H1 (cell line): ENCODE measurements around the gene TEKTIP1. TPM values are rescaled to one million over a fixed set of nuclear protein-coding genes. Genes with fewer than 3 reads are reported as not detected.

ENCODE experiments used
- NRF1 ChIP-seq: IDR thresholded peaks from 2 replicates; pipeline ENCODE4 v1.6.1; 2011; ENCODE audit warnings: mild to moderate bottlenecking, low read depth, low read length, improper control_type of control experiment
- POLR2AphosphoS5 ChIP-seq: IDR thresholded peaks from 2 replicates; pipeline ENCODE4 v1.6.1; 2011; ENCODE audit warnings: low read depth, low read length
- RNF2 ChIP-seq: fragments of 200-900, 300-1000 bp; sonication (generic); IDR thresholded peaks from 2 replicates; pipeline ENCODE4 v1.7.1; 2016; ENCODE audit warnings: borderline replicate concordance, low read depth, mild to moderate bottlenecking, antibody characterized with exemption, low read length; ENCODE audit not compliant: poor library complexity, severe bottlenecking; ENCODE audit errors: missing control alignments
- polyA plus RNA-seq, 7 experiments: library from polyadenylated mRNA; depleted of rRNA in 3 of 7; stranded (reverse) in 5 of 7; unstranded in 2 of 7; fragments of >200 nt in 5 of 7; fragments of 200-250 nt in 2 of 7; gene quantifications; 1 replicate in 5 of 7; 2 replicates in 1 of 7; 4 replicates in 1 of 7; pipeline versions ENCODE4 v1.2.1 to v1.2.3, GENCODE V29; 2011 to 2013; ENCODE audit warnings: missing spikeins in 2 of 7, mixed read lengths in 2 of 7
- total RNA-seq: library from RNA; stranded (reverse); fragmentation: NEBNext Ultra II Directional; extraction: Animal tissue kit (Norgen Biotek cat#: 25700); gene quantifications from 2 replicates; pipeline ENCODE4 v1.2.1, GENCODE V29; 2021

TEKTIP1 gene
- total and polyA plus RNA-seq, 2 of the 8 experiments (the other 6 are each of a cell fraction or from before 2014, with no cell fraction given), result 1.1 TPM; not detected in 1

DNA sequence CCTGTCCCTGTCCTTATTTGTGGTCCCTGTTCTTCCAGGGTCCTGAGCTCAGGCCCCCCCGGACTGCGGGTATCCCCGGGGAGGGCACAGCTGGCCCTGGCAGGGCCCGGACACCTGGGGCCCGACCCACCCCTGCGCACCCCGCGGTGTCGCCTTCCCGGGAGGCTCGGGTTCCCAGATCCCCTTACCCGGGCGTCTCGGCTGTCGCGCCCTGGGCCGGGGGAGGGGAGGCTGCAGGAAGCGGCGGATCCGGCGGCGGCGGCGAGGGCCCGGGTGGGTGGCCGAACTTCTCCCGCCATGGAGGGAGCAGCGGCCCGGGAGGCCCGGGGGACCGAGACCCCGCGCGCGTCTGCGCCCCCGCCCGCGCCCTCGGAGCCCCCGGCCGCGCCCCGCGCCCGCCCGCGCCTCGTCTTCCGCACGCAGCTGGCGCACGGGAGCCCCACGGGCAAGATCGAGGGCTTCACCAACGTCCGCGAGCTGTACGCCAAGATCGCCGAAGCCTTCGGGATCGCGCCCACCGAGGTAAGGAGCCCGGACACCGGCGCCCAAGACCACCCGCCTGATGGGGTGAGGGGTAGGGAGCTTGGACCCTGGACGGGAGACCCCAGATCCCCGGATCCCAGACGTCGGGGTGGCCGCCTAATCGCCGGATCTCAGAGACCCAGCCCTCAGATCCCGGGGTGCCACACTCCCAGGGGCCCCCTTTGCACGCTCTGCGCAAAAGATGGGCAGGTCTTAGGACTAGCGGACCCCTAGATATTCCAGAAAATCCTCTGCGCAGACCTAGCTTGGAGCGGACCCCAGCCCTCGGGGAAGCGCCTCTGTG is 46.5 kb downstream of the TEKTIP1 start, which contains the start of gene GIPC3 (continued):
- TF ChIP-seq POLR2AphosphoS5 (no peak), RNF2 (peak; percentile 43), NRF1 (no peak)
